GM13977 (cell line): ENCODE data around the gene IL16.

Source experiments
- DNase-seq: peaks from one replicate; pipeline ENCODE4 v3.0.0; 2012; ENCODE audit warnings: low spot score
- in situ Hi-C: fragments of 300-500 bp; cut with MboI; formaldehyde crosslinking; loops from one replicate; pipeline ENCODE4 v1.12.0; 2022; ENCODE audit warnings: low sequenced_read_pairs, low pct_unique_long_range_greater_than_20kb, mixed read lengths, inconsistent platforms; ENCODE audit not compliant: unreplicated experiment
- TF ChIP-seq, protein P1 (sequence below): IDR thresholded peaks from 2 replicates; pipeline ENCODE4 v1.5.1; 2012; ENCODE audit warnings: mild to moderate bottlenecking, control low read depth; ENCODE audit not compliant: insufficient read depth; ENCODE audit errors: extremely low read depth, missing control alignments

Gene IL16

DNA sequence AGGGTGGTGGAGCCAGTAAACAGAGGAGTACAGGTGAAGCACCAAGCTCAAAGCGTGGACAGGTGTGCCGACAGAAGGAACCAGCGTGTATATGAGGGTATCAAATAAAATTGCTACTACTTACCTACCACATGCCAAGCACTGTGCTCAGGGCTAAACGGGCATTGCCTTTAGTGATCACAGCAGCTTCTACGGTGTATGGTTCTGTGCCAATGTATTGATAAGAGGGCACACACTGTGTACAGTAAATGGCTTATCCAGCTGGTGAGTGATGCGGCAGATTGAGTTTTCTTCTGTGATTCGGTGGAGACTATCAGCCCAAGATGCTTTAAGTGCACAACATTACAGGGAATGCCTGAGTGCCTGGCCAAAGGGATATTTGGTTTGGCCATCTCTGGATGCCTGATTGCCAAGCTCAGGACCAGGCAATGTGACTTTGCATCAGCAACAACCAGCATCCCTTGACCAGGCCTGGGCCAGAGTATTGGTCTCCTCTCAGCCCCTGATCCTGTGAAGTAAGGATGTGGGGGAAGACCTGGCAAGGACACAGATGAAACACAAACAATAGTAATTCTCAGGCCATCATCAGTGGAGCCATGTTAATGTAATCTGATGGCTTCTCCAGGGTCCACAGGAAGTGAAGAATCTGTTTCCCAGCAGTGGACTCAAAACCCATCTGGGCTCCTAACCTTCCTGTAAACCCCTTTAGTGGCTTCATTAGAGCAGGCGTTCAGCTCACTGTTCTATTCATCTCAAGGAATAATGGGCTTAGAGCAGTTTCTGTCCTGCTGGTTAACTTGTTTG is 113.2 kb downstream of the IL16 start:
- in situ Hi-C loops = no loop called here
- TF ChIP-seq, protein P1, sequence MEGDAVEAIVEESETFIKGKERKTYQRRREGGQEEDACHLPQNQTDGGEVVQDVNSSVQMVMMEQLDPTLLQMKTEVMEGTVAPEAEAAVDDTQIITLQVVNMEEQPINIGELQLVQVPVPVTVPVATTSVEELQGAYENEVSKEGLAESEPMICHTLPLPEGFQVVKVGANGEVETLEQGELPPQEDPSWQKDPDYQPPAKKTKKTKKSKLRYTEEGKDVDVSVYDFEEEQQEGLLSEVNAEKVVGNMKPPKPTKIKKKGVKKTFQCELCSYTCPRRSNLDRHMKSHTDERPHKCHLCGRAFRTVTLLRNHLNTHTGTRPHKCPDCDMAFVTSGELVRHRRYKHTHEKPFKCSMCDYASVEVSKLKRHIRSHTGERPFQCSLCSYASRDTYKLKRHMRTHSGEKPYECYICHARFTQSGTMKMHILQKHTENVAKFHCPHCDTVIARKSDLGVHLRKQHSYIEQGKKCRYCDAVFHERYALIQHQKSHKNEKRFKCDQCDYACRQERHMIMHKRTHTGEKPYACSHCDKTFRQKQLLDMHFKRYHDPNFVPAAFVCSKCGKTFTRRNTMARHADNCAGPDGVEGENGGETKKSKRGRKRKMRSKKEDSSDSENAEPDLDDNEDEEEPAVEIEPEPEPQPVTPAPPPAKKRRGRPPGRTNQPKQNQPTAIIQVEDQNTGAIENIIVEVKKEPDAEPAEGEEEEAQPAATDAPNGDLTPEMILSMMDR = no peak
- DNase-seq = no peak

DNA sequence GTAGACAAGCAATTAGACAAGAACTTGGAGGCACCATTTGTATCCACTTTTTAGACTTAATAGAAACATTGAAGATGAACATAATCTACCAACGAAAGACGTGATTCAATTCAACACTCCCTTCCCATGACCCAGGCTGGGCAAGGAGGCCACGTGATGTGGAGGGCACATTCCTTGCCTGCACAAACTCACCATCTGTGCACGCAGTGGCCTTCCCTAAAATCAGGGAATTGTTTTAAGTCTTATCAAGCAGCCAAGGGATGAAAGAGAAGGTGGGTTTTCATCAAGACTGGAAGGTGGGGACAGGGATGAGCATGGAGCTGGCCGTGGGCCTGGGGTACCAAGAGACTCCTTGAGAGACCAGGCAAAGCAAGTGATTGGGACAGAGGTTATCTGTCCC is 113.8 kb downstream of the IL16 start:
- no peak for DNase-seq
- in situ Hi-C loops = no loop called here
- TF ChIP-seq, protein P1 = no peak

DNA sequence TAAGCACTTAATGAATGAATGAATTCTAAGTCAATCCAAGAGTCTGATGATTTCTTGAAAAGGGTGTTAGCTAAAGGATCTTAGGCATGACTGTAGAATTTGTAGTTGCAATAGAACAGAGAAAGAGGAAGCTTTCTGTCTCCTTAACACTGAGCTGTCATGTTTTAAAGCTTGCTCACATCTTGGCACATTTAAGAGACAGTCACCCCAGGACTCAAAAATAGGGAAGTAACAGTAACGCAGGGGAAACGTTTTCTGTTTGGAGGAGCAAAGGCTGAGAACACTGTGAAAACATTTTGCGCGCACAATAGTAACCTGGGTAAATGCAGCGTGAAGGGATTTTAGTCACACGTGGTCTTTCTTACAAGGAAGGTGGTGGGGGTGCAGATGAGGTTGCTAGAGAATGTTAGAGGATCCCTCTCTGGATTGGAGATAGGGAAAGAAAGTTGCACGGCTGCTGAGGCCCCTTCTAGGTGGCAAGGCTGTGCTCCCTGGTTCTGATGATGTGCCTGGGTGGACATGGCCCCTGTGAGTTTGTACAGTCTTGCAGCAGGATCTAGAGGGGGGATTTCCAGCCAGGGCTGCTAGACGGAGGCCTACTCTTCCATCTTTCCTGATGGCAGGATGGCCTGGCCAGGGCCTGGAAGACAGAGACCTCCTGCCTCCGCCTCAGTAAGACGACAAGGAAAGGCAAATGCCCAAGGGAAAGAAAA is 115.2 kb downstream of the IL16 start:
- in situ Hi-C loops = no loop called here
- DNase-seq = peak; percentile 28
- TF ChIP-seq, protein P1 = no peak

DNA sequence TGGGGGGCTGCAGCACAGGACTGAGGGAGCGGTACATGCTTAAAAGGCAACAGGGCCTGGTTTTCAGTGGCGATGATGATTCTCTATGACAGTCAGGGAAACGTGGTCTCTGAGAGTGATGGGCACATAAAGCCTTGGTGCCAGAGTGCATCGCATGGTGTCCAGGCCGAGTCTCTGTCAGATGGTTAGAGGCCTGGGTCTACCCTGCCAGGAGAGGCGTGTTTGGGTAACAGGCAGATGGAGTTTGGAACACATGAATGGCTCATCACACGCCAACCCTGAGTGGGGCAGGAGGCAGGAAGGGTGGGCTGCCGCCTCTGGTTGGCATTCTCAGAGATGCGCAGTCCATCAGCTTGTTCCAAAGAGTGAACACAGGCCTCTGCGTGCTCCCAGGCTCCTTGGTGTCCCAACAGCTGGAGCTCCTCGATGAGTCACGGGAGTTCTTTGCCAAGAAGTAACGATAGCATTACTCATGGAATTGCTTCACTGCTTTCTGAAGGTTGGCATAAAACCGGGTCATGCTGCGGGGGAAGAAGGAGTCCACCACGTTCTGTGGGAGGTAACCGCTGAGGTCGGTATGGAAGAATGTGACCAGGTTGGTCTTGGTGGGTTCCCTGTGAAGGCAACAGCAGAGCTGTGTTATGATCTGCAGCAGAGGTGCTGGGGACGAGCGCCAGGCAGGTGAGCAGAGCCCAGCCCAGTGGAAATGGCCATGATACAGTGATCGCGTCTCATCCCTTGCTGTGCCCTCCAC is 116.3 kb downstream of the IL16 start:
- no peak for DNase-seq
- in situ Hi-C loops = no loop called here
- TF ChIP-seq, protein P1 = no peak

DNA sequence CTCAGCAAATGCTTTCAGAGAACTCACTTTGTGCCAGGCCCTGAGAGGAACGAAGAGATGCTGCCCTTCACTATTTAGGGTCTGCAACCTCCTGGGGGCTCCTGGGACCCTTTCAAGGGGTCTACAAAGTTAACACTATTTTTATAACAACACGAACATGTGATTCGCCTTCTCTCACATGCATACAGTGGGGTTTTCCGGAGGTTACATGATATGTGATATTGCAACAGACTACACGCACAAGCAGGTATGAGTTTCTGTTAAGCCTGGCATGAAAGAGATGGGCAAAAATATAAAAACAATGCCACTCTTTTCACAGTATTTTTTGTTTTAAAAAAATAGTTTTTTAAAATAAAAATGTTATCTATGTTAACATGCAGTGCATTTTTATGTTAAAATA is 117.0 kb downstream of the IL16 start:
- in situ Hi-C loops = no loop called here
- TF ChIP-seq, protein P1 = no peak
- DNase-seq = no peak

DNA sequence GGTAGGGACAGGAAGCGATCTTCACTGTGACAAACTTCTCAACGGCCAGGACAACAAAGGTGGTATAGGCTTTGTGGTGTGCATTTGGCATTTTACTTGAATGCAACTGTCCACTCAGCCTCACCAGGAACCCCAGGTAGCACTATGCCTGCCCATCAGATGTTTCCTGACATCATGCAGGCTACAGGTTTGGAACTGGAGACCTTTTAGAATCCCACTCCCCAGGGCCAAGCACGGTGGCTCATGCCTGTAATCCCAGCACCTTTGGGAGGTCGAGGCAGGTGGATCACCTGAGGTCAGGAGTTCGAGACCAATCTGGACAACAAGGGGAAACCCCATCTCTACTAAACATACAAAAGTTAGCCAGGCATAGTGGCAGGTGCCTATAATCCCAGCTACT is 117.7 kb downstream of the IL16 start:
- TF ChIP-seq, protein P1 = no peak
- no peak for DNase-seq
- in situ Hi-C loops = no loop called here
